Inflammatory macrophage (primary cell): Measurements from ENCODE around the gene ERGIC1.

Experiments
- DNase-seq, 2 donors: peaks; one replicate each; pipeline ENCODE4 v3.0.0-alpha.2; 2020 to 2022

ERGIC1 gene

GRCh38 chr5:172801179-172801671 lies 32.8 kb upstream of the ERGIC1 start:
- no peak for DNase-seq

GRCh38 chr5:172802112-172802511 lies 31.9 kb upstream of the ERGIC1 start:
- no peak for DNase-seq

- DNase-seq, result no peak
These were observed 31.4 kb upstream of the ERGIC1 start for GRCh38 chr5:172802567-172803176.

GRCh38 chr5:172805018-172805683 lies 28.9 kb upstream of the ERGIC1 start:
- no peak for DNase-seq

GRCh38 chr5:172805736-172806255 lies 28.3 kb upstream of the ERGIC1 start:
- no peak for DNase-seq

GRCh38 chr5:172806897-172807672 lies 27.0 kb upstream of the ERGIC1 start:
- peak; percentile 89 to 93 for DNase-seq

- no peak for DNase-seq
These were observed 26.2 kb upstream of the ERGIC1 start for GRCh38 chr5:172807766-172808311.

- no peak for DNase-seq
These were observed 24.3 kb upstream of the ERGIC1 start for GRCh38 chr5:172809774-172810173.

GRCh38 chr5:172810996-172811395 lies 23.1 kb upstream of the ERGIC1 start:
- DNase-seq, result peak; percentile 38 to 41

- no peak for DNase-seq
These were observed 18.4 kb upstream of the ERGIC1 start for GRCh38 chr5:172815631-172816030.

- peak; percentile 19 to 61 for DNase-seq
These were observed 17.0 kb upstream of the ERGIC1 start for GRCh38 chr5:172816925-172817562.

- no peak for DNase-seq
These were observed 16.4 kb upstream of the ERGIC1 start for GRCh38 chr5:172817664-172818063.

- no peak for DNase-seq
These were observed 16.0 kb upstream of the ERGIC1 start for GRCh38 chr5:172818081-172818480.

GRCh38 chr5:172819569-172819968 lies 14.5 kb upstream of the ERGIC1 start:
- DNase-seq, result no peak

GRCh38 chr5:172820046-172820767 lies 13.8 kb upstream of the ERGIC1 start:
- no peak for DNase-seq

- no peak for DNase-seq
These were observed 12.6 kb upstream of the ERGIC1 start for GRCh38 chr5:172821340-172821985.

- DNase-seq, result no peak
These were observed 10.2 kb upstream of the ERGIC1 start for GRCh38 chr5:172823840-172824362.

- DNase-seq, result no peak
These were observed 8.3 kb upstream of the ERGIC1 start for GRCh38 chr5:172825610-172826204.

- DNase-seq, result peak; percentile 40 to 64
These were observed 6.2 kb upstream of the ERGIC1 start for GRCh38 chr5:172827841-172828240.

- DNase-seq, result no peak
These were observed 5.1 kb upstream of the ERGIC1 start for GRCh38 chr5:172828911-172829431.
